Progenitor cell of endocrine pancreas (in vitro differentiated cells): Measurements from ENCODE around the gene TCP11L2. TPM values are rescaled to one million over a fixed set of nuclear protein-coding genes. Genes with fewer than 3 reads are reported as not detected.
"Not testable (repeated sequence)": the region's sequence is repeated elsewhere in the genome, so short reads cannot be mapped to it uniquely, and the experiment has no call there.

Experiments
- DNase-seq: peaks from one replicate; pipeline ENCODE4 v3.0.0; 2021; ENCODE audit warnings: low spot score; ENCODE audit not compliant: unreplicated experiment
- H3K27ac Mint-ChIP-seq: 2 replicates; pipeline ENCODE4 v1.8.0; 2021; ENCODE audit warnings: mild to moderate bottlenecking, moderate library complexity, mixed read lengths
- H3K27me3 Mint-ChIP-seq: 2 replicates; pipeline ENCODE4 v1.8.0; 2021; ENCODE audit warnings: mixed read lengths
- H3K36me3 Mint-ChIP-seq: 2 replicates; pipeline ENCODE4 v1.8.0; 2022; ENCODE audit warnings: mixed read lengths; ENCODE audit not compliant: insufficient read depth
- H3K4me1 Mint-ChIP-seq: 2 replicates; pipeline ENCODE4 v1.8.0; 2021; ENCODE audit warnings: low read depth, mixed read lengths
- H3K4me3 Mint-ChIP-seq: 2 replicates; pipeline ENCODE4 v1.8.0; 2021; ENCODE audit warnings: low read depth, mild to moderate bottlenecking, moderate library complexity, mixed read lengths
- H3K9me3 Mint-ChIP-seq: 2 replicates; pipeline ENCODE4 v1.8.0; 2021; ENCODE audit warnings: low read depth, mixed read lengths
- CTCF ChIP-seq: fragments of 200-600 bp; sonication (generic); IDR thresholded peaks from one replicate; pipeline ENCODE4 v1.5.0; 2021; ENCODE audit warnings: antibody characterized with exemption, mild to moderate bottlenecking; ENCODE audit not compliant: unreplicated experiment
- total RNA-seq: library from RNA; stranded (reverse); gene quantifications from 2 replicates; pipeline ENCODE4 v1.2.1, GENCODE V29; 2021

The TCP11L2 gene
- total RNA-seq, 1 donor from 2014 or later = 16.1 TPM

- H3K9me3 Mint-ChIP-seq = peaks cover 2% of the 10 kb centered on the region
- H3K27me3 Mint-ChIP-seq = peaks cover 12% of the 10 kb centered on the region
- no peaks in the 10 kb centered on the region for H3K36me3 Mint-ChIP-seq
- H3K4me3 Mint-ChIP-seq = no peak overlapping the region
- H3K27ac Mint-ChIP-seq = no peak overlapping the region
- peaks cover 21% of the 10 kb centered on the region for H3K4me1 Mint-ChIP-seq
- DNase-seq = no peak
- TF ChIP-seq CTCF = no peak
These were observed 18.0 kb upstream of the TCP11L2 start for GRCh38 chr12:106284358-106285105.

DNA sequence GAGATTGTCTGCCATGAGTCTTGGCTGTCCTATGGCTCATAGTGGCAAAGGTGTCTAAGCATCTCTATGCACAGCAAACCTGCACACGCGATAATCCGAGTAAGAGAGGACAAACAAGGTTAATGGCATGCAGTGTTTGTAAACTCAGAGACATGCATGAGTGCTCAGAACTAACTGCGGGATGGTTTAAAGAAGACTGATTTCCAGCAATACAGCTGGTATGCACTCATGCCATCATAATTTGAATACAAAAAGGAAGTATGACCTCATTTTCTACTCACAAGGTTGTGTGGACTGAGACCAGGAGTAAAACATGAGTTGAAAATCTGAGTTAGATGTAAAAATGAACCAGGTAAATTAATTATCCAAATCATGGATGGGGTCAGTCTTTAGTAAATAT is 16.6 kb upstream of the TCP11L2 start:
- H3K27me3 Mint-ChIP-seq = peaks cover 5% of the 10 kb centered on the region
- H3K4me1 Mint-ChIP-seq = peaks cover 21% of the 10 kb centered on the region
- no peak overlapping the region for H3K4me3 Mint-ChIP-seq
- peaks cover 2% of the 10 kb centered on the region for H3K9me3 Mint-ChIP-seq
- H3K36me3 Mint-ChIP-seq = no peaks in the 10 kb centered on the region
- no peak for TF ChIP-seq CTCF
- no peak for DNase-seq
- H3K27ac Mint-ChIP-seq = no peak overlapping the region

DNA sequence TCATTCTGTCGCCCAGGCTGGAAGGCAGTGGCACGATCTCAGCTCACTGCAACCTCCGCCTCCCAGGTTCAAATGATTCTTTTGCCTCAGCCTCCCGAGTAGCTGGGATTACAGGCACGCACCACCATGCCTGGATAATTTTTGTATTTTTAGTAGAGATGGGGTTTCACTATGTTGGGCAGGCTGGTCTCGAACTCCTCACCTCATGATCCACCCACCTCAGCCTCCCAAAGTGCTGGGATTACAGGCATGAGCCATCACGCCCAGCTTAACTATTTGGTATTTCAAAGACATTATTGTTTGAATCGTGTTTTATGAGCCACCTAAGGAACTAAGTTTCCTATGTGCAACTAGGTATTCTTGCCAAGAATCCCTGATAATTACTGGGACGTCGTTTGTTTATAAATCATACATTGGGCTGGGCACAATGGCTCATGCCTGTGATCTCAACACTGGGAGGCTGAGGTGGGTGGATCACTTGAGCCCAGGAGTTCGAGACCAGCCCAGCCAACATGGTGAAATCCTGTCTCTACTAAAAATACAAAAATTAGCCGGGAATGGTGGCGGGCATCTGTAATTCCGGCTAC is 15.9 kb upstream of the TCP11L2 start:
- DNase-seq, H3K9me3 Mint-ChIP-seq, H3K27ac Mint-ChIP-seq, H3K36me3 Mint-ChIP-seq, H3K4me3 Mint-ChIP-seq, H3K27me3 Mint-ChIP-seq: not testable (repeated sequence)
- peaks cover 23% of the 10 kb centered on the region for H3K4me1 Mint-ChIP-seq

DNA sequence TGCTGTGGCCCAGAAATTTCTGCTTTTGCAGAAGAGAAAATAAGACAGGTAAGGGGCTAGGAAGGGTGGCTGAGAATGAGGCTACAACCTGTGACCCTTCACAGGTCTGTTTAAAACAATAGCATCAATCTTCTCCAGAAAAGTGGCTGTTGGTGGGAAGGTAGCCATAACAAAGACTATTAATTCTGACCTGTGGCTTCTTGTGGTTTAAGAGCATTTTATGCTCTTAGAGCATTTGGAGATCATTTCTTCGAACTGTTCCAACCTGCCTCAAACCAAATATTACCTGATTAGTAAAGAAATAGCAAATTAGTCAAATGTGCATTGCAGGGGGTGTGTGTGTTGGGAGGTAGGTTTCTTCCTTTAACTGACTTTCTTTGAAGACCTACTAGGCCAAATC is 15.2 kb upstream of the TCP11L2 start:
- TF ChIP-seq CTCF = no peak
- no peak for DNase-seq
- peaks cover 23% of the 10 kb centered on the region for H3K4me1 Mint-ChIP-seq
- no peak overlapping the region for H3K4me3 Mint-ChIP-seq
- no peak overlapping the region for H3K27ac Mint-ChIP-seq
- peaks cover 5% of the 10 kb centered on the region for H3K27me3 Mint-ChIP-seq
- no peaks in the 10 kb centered on the region for H3K36me3 Mint-ChIP-seq
- peaks cover under 1% of the 10 kb centered on the region for H3K9me3 Mint-ChIP-seq

GRCh38 chr12:106288101-106288493 is 14.4 kb upstream of the TCP11L2 start:
- Mint-ChIP-seq H3K4me1 (peaks cover 15% of the 10 kb centered on the region), H3K36me3 (no peaks in the 10 kb centered on the region), H3K27me3 (peaks cover 5% of the 10 kb centered on the region), H3K9me3 (no peaks in the 10 kb centered on the region), H3K27ac (no peak overlapping the region), H3K4me3 (no peak overlapping the region)
- no peak for DNase-seq
- no peak for TF ChIP-seq CTCF
